Stimulated activated CD8-positive, alpha-beta memory T cell treated with anti-CD3 and anti-CD28 coated beads, Interleukin-4, amount 100 ng/mL, for 24 hours (primary cell): ENCODE results near the gene PIK3C3.
"Not testable (repeated sequence)": the region's sequence is repeated elsewhere in the genome, so short reads cannot be mapped to it uniquely, and the experiment has no call there.

Source experiments
- DNase-seq: peaks from one replicate; pipeline ENCODE4 v3.0.0-alpha.2; 2020; ENCODE audit warnings: low read depth

Gene PIK3C3

DNA sequence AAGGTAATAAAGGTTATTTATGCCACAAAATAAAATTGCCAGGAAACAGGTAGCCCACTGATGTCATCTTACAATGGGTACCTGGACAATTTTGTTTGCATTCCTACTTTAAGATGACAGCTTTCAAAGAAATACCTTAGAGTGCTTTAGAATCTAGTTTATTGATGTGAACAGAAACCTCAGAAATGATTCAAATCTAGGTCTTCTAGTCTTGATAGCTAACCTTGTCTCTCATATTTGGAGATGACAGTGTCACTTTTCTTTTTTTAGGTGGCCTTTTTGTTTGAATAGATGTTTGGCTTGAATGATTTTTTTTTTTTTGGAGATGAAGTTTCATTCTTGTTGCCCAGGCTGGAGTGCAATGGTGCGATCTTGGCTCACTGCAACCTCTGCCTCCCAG lies 69.1 kb downstream of the PIK3C3 start:
- no peak for DNase-seq

DNA sequence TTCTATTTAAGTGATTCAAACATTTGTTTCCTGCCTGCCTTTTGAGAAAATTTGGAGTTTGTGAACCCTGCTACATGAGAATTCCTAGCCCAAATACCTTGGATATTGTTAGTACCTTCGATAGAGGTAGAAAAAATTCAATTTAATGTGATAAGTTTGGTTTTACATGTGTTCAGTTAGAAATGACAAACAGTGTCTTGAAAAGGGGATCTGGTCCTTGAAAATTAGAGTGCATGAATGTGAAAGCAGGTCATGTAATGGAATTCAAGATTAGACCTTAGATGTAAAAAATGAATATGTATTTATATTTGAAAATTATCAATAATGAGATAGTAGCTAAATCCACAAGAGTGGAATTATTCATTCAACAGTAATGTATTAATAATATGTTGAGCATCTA lies 70.5 kb downstream of the PIK3C3 start:
- DNase-seq: no peak

DNA sequence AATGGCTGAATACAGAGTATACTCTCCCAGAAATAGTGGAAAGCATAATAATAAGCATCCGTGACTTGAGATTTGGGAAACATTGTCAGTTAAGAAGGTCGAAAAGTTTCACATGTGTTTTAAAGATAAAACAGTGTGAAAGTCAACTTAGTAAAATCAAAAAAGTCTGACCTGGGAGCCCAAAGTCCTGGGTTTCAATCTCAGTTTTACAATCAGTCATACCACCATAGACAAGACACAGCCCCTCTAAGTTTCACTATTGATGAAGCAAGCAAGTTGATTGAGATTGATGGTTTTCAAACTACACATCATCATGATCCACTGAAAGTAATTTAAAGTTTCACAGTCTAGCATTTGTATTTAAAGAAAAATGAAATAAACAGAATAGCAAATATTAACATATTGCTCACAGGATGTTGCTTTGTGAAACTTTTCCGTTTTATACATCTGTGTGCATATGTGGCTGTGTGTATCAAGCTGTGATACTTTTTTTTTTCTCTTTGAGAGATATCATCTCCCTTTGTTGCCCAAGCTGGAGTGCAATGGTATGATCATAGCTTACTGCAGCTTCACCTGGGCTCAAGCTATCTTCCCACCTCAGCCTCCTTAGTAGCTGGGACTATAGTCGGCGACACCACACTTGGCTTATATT lies 71.1 kb downstream of the PIK3C3 start:
- DNase-seq: no peak

DNA sequence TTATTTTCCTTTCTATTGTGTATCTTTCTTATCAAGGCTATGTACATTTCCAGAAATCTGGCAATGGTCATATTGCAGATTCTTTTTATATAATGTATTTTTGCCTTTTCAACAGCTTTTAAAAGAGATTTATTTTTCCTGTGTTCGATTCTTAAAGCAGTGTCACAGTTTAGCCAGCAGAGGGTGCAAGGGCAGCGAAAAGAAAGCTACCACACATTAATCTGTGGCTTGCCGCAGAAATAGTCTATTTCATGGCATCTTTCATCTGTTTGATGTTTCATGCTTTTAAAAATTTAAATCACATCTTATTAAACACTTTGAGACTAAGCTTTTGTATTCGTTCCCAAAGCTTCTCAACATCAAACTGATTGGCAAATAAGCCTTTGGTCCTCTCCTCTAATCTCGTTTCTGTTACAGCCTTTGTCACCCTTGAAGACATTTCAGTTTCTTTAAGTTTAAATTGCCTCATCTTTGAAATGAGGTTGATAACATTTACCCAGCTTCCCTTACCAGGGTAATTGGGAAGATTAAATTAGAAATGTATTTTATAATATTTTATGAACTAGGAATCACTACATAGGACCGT lies 73.3 kb downstream of the PIK3C3 start:
- no peak for DNase-seq

DNA sequence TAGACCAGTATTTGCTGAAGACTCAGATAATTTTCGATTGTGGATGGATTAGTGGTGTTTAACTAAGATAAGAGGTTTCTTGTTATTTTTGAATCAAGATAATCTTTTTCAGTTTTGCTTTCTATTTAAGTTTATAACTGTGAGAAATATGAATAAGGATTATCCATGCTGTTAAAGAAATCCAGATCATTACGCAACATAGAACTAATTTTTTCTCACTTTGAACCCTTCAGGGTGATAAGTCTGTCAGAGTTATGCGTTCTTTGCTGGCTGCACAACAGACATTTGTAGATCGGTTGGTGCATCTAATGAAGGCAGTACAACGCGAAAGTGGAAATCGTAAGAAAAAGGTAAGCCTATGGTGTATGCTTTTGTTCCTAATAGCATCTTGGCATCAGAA lies 74.1 kb downstream of the PIK3C3 start:
- no peak for DNase-seq

DNA sequence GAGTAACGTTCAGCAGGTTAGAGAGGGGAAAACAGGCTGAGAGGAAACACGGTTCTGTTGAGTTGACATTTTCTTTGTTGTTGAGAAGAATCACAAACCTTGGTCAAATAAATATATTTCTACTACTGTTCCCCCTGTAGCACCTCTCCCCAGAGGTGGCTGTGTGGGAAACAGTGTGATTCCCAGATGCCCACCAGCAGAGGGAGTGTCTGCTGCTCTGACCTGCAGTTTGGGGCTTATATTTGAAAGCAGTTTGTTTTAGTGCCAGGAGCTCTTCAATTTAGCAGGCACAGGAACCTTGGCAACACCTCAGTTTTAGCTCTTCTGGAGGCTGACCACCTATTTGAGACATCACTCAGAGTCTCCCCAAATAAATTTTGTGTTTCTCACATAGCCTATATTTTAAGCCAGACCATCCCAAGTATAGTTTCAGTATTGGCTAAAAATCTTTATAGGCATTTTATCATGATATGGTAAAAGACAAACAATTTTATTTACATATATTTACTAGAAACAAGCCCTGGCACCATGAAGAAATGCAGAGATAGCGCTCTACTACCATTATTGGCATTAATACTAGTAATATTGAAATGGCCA lies 75.7 kb downstream of the PIK3C3 start:
- DNase-seq: no peak

DNA sequence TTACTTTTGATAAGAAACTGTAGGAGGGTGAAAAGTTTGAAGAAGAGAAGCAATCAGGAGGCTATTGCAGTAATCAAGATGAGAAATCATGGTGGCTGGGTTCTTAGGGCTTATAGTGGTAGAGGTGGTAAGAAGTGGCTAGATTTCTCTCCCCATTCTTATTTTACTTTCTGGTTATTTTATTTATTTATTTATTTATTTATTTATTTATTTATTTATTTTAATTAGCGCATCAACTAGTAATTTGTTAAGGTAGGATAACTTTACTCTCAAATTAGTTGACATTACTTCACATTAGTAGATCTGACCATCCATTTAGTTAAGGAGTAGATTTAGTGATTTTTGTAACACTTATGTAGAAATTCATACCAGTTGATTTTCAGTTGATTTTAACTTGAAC lies 77.4 kb downstream of the PIK3C3 start:
- no peak for DNase-seq

DNA sequence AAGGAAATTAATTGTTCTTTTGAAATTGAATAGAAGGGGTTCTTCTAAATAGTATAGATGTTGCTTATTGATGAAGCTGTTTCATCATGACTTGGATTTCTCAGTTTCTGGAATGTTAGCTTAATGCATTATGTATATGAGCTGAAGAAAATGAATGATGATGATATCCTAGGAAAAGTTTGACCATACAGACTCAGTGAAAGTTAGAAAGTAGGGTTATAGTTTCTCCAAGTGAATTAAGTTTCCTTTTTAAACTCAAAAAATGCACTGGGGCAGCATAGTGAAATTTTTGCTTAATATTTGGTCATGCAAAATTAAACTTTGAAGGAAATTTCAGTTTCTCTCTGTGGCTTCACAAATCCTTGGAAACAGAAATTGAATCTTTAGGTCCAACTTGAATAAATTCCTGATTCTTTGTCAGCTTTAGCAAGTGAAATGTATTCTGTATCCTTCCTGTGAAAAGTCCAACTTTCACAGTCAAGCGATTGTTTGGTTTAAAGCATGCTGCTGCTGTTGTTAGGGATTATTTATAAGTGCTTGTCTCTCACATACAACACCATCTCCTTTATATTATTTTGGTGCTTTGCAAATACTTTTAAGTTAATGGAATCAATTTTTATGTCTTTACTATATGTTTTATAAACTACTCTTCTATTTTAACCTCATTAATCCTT lies 78.2 kb downstream of the PIK3C3 start:
- no peak for DNase-seq

DNA sequence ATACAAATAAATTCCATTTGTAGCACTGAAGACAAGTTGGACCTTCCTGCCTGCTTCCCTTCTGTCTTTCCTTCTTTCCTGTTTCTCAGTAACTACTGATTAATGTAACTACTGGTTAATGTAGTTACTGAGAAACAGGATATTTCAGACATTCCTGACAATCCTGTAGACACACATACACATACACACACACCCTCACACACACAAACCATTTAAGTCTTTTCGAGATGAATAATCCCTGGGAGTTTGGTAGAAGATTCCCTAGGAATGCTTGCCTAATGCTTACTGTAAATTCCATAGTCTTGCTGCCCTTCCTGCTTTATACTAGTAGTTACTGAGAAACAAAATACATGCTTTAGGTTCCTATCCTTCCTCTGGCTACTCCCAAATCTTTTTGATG lies 83.9 kb downstream of the PIK3C3 start:
- no peak for DNase-seq

DNA sequence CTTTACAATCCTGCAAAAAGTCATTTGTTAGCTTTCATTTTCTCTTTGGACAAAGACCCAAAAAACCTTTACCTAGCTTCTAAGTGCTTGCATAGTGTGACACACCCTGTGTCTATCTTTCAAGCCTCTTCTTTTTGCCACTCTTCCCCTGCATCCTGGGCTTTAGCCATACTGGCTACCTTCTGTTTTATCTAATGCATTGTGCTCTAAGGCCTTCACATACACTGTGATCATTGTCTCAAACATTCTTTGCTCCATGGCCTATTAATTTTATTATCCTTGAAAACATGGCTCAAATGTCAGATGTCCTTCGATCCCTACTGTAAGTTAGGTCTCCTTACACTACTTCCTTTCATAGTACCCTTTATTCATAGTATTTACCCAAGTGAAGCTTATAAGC lies 84.4 kb downstream of the PIK3C3 start:
- DNase-seq: no peak

DNA sequence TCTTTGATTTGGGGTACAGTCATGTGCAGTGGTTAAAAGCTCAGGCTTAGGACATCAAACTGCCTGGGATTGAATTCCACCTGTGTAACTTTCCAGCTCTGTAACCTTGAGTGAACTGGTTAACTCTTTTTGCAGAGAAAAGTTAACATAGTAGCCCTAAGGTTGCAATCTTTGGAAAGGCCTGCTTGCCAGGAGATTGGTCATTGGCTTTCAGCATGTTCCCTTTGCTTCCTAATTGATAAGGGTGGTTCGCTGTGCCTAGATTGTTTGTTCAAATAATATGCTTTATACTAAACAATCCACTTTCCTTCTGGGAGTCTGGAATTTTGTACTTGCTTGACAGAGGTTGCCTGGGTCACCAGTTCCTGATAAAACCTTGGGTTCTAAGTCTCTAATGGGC lies 86.8 kb downstream of the PIK3C3 start:
- DNase-seq: no peak

DNA sequence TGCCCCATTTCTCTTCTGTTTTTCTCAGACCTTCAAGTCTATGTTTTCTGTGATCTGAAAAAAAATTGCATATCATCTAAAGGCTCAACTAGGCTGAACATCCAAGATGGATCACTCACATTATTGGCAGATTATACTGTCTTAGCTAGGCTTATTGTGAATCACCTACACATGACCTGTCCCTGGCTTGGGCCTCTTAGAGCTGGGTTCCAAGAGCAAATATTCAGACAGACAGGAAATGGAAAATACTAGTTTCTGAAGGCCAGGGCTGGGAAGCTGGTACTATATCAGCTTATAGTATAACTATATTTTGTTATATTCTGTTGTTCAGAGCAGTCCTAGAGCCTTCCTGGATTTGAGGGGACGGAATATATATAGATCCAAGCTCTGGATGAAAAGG lies 90.3 kb downstream of the PIK3C3 start:
- no peak for DNase-seq

DNA sequence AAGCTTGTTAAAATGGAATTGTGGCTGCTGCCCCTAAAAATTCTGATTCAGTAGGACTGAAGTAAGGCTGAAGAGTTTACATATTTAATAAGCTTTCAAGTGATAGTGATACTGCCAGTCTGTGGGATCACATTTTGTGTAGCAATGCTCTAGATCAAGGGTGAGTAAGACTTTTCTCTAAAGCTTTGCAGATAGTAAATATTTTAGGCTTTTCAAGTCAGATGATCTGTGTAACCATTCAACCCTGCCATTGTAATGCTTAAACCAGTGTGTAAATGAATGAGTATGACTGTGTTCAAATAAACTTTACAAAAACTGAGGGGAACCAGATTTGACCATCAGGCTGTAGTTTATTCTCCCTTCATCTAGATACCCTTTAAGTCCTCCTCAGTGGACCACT lies 92.7 kb downstream of the PIK3C3 start:
- no peak for DNase-seq

DNA sequence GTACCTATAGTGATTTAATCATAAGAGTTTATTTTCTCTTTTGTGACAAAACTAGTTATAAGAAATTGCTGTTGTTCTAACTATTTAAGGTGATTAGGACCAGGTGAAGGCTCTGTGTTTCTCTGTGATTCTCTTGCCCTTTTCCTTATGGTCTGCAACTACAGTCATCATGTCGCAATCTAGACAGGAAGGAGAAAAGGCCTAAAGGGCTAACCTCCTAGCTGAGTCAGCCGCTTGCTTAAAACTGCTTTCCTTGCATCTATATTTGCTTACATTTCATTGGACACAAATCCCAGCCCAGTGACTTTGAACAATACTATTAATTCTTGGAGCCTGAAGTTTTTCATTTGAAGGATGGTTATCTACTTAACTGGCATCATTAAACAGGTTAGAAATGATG lies 93.1 kb downstream of the PIK3C3 start:
- DNase-seq: no peak

DNA sequence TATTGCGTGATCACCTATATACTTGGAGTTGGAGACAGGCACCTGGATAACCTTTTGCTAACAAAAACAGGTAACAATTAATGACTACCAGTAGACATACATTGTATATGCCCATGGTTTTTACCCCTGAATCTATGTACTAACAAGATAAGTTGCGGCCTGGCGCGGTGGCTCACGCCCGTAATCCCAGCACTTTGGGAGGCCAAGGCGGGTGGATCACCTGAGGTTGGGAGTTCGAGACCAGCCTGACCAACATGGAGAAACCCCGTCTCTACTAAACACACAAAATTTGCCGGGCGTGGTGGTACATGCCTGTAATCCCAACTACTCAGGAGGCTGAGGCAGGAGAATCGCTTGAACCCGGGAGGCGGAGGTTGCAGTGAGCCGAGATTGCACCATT lies 94.5 kb downstream of the PIK3C3 start:
- DNase-seq: not testable (repeated sequence)

DNA sequence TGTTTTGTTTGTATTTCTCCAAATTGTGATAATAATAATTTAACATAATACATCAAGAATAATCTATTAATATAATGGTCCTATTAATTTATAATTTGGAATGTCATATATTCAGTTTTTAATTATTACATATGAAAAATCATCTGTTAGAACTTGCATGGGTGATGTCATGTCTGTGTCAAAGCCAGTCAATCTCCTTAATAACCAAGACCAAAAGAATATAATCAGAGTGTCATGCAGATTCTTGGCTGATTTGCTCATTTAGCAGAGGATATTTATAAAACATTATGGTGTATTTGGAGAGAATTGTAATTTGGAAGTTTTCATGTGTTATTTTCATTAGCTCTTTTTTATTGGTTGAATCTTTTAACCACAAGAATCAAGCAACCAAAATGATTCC lies 96.4 kb downstream of the PIK3C3 start:
- no peak for DNase-seq

DNA sequence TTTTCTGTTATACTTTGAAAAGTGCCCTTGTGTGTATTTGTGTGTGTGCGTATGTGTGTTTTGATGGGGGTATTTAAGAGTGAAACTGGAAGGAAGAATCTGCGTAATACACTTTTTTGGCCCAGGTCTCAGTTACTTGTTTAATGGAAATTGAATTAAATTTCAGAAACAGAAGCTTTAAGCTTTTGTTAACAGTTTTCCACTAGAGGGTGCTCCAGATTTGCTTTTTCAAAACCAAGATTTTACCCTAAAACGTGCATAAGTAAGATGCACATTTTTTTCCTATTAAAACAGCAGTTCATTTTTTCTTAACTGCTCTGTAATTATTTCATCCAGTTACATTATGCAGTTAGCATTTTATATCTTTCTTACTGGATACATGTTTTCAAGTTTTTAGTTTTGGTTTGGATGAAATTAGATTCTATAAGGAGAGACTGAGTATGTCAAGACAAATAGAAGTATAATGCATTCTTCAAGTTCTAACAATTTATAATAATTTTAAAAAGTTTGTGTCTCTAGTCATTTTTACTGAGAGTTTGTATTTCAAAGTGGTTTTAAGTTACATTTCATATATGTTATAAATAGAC lies 97.2 kb downstream of the PIK3C3 start:
- no peak for DNase-seq

DNA sequence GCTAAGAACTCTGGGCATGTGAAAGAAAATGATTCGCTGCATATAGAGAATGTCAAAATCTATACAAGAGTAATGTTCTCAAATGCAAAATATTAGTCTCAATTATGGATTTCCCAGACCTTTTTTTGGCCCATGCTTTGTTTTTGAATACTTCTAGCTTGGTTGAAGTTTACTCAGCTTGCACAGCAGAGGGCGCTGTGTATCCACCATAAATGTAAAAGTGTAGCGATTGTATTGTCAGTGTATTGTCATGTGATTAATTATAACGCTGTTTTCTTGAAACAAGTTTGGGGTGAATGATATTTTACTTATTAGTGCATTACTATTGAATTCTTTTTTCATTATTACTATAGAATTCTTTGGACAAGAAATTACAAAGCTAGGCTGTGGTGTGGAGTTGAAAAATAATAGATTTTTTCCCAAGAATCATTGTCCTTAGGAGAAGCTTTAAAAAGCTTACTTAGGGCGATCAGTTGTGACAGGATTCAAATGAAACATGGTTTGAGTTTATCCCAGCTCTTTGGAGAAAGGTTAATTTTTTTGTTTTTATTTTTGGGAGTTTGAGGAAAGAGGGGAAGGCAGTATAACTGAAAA lies 98.3 kb downstream of the PIK3C3 start:
- peak; percentile 50 for DNase-seq

DNA sequence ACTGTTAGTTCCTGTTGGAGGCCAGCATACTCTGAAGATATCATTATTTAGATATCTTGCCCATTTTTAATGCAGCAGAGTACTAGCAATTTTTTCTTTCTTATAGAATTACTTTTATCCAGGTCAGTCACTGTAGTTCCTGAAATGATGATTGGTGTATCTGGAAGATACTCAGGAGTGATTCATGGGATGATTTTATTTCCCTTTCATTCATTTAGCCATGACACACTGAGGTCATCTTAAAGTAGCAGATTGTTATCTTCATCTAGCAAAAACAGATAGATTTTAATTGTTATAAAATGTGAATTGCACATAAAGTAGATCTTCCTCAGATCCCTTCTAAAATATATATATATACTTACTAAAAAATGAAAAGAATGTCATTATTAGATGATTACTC lies 109.1 kb downstream of the PIK3C3 start:
- no peak for DNase-seq

DNA sequence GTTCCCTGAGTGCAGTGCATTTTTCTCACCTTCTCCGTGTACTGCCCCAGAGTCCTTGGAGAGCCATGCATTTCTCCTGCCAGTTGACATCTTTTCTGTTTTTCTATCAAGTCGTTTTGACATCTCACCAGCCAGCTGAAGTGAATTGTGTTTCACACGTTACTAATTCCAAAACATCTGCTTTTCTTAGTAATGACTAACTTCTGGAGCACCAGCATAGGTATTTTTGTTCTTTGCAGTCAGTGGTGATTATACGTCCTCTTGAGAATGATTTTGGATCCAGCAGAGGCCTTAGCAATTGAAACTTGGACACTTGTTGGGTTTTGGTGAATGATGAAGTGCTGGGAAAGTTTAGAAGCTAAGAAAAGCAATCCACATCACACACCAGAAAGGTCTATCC lies 112.5 kb downstream of the PIK3C3 start:
- no peak for DNase-seq

DNA sequence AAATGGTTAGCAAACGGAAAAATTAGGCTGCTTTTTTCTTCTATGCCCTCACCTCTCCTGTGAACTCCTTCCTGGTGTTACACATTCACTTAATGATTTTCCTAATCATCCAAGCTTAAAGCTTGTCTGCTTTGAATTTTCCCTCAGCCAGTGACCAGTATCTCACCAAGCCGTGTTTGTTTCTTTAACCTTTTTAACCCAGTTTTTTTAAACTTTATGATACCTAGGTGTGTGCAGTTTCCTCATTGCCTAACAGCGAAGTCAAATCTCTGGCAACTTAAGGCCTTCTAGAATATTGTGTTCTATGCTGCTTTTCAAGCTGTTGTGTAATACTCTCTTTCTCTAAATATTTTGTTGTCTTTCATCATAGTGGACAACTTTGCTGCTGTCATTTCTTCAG lies 113.0 kb downstream of the PIK3C3 start:
- DNase-seq: no peak

DNA sequence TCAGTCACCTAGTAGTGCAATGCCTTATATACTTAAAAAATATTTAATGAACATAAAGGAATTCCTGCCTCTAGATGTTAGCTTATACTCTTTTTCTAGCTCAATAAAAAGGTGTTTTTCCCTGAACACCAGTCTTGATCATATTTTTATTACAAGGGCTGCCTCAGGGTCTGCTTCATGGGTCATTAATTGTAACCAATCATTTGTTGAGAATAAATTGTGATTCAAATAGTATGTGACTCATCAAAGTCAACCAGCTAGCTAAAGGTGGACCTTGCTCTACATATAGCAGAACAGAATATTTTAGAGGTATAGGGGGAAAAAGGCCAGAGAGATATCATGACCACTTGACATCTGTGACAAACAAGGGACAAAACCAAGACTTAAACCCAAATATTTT lies 114.0 kb downstream of the PIK3C3 start:
- DNase-seq: no peak

DNA sequence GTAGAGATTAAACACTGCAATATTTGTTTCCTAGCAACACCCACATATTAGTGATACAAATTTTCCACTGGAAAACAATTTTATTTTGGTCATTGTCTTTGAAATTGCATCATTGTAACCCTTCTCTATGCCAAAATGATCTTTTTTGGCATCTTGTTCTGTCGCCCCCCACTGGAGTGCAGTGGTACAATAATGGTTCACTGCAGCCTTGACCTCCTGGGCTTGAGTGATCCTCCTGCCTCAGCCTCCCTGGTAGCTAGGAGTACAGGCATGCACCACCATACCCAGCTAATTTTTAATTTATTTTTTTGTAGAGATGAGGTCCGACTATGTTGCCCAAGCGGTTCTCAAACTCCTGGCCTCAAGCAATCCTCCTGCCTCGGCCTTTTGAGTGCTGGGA lies 117.4 kb downstream of the PIK3C3 start:
- DNase-seq: no peak
